Transverse colon (tissue), 4 donors: Measurements from ENCODE around the gene SPATA19. TPM values are rescaled to one million over a fixed set of nuclear protein-coding genes. Genes with fewer than 3 reads are reported as not detected.

Experiments
- DNase-seq: peaks from one replicate; pipeline ENCODE4 v3.0.0-alpha.2; 2019
- H3K27ac ChIP-seq, 4 donors: fragments of 200-600 bp; sonication (generic); 2 replicates each; pipeline ENCODE4 v1.5.1; 2016 to 2018; ENCODE audit warnings: inconsistent platforms in 4 of 4
- H3K27me3 ChIP-seq: fragments of 200-600 bp; sonication (generic); 2 replicates; pipeline ENCODE4 v1.5.1; 2017; ENCODE audit warnings: inconsistent platforms
- H3K36me3 ChIP-seq, 4 donors: fragments of 200-600 bp; sonication (generic); 2 replicates each; pipeline ENCODE4 v1.5.1; 2017 to 2019; ENCODE audit warnings: inconsistent platforms in 4 of 4
- H3K4me1 ChIP-seq, 4 donors: fragments of 200-600 bp; sonication (generic); 2 replicates each; pipeline ENCODE4 v1.5.1; 2017 to 2020; ENCODE audit warnings: inconsistent platforms in 4 of 4
- H3K4me3 ChIP-seq, 4 donors: fragments of 200-600 bp; sonication (generic); 1 replicate in 1 of 4; 2 replicates in 3 of 4; pipeline versions ENCODE4 v1.5.1 to v1.6.1; 2017 to 2019; ENCODE audit warnings: inconsistent platforms in 4 of 4
- H3K9me3 ChIP-seq, 2 donors: fragments of 200-600 bp; sonication (generic); 2 replicates each; pipeline ENCODE4 v1.5.1; 2017 to 2019; ENCODE audit warnings: inconsistent platforms in 2 of 2
- EP300 ChIP-seq: sonication (generic); formaldehyde crosslinking; IDR thresholded peaks from one replicate; pipeline ENCODE4 v1.6.1; 2017; ENCODE audit warnings: antibody characterized with exemption, low read depth
- POLR2A ChIP-seq: fragments of 450-650 bp; IDR thresholded peaks from one replicate; pipeline ENCODE4 v1.6.1; 2016; ENCODE audit warnings: antibody characterized with exemption, mild to moderate bottlenecking, moderate library complexity
- POLR2AphosphoS5 ChIP-seq, 3 donors: sonication (generic); formaldehyde crosslinking; IDR thresholded peaks; one replicate each; pipeline ENCODE4 v1.6.1; 2016; ENCODE audit warnings: antibody characterized with exemption in 3 of 3
- WGBS, 2 donors: methylation state at CpG; one replicate each; pipeline ENCODE4 v1.1.5; 2018; ENCODE audit warnings: low coverage in 1 of 2; 5-methylcytosine and 5-hydroxymethylcytosine counted together
- in situ Hi-C, 4 donors: fragments of 200-750 bp; cut with MboI; loops; one replicate each; pipeline versions ENCODE4 v1.15.0 to v1.15.1; 2017; ENCODE audit warnings: low sequenced_read_pairs in 3 of 4, low pct_ligation_motif_present in 1 of 4, low pct_unique_long_range_greater_than_20kb in 1 of 4
- intact Hi-C: fragments of 100-400 bp; cut with DNase I; formaldehyde crosslinking; loops from one replicate; pipeline ENCODE4 v1.15.1; 2023; ENCODE audit warnings: low total_unique reads
- total RNA-seq, 4 donors: library from RNA; depleted of rRNA; stranded (reverse); fragments of >200 nt; gene quantifications; one replicate each; pipeline ENCODE4 v1.1.0, GENCODE V29; 2016
- TF ChIP-seq, protein P1 (sequence below), 5 experiments: fragments of 200-600 bp in 3 of 5; fragments of 450-650 bp in 2 of 5; sonication (generic) in 3 of 5; IDR thresholded peaks; 1 replicate in 2 of 5; 2 replicates in 3 of 5; pipeline ENCODE4 v1.5.1; 2016 to 2017; ENCODE audit warnings: antibody characterized with exemption in 5 of 5, inconsistent platforms in 3 of 5, mild to moderate bottlenecking in 2 of 5, moderate library complexity in 1 of 5

Gene SPATA19
- total RNA-seq, 4 donors from 2014 or later: not detected

DNA sequence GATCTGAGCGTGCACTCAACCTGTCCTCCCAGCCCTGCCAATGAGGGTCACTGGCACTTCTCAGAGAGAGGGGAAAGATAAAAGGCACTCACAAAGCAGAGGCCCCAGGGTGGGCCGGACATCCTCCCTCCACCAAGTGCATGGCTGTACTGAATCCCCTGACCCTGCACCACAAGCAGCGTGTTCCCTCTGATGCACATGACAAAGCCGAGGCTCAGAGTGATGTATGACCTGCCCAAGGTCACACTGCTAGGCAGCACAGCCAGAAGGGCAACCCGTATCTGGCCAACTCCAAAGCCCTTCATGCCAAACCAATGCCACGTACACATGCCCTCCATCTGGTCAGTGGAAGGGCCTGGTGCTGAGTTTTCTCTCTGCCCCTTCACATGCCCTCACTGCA lies 22.1 kb downstream of the SPATA19 start:
- TF ChIP-seq, protein P1, sequence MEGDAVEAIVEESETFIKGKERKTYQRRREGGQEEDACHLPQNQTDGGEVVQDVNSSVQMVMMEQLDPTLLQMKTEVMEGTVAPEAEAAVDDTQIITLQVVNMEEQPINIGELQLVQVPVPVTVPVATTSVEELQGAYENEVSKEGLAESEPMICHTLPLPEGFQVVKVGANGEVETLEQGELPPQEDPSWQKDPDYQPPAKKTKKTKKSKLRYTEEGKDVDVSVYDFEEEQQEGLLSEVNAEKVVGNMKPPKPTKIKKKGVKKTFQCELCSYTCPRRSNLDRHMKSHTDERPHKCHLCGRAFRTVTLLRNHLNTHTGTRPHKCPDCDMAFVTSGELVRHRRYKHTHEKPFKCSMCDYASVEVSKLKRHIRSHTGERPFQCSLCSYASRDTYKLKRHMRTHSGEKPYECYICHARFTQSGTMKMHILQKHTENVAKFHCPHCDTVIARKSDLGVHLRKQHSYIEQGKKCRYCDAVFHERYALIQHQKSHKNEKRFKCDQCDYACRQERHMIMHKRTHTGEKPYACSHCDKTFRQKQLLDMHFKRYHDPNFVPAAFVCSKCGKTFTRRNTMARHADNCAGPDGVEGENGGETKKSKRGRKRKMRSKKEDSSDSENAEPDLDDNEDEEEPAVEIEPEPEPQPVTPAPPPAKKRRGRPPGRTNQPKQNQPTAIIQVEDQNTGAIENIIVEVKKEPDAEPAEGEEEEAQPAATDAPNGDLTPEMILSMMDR (IDR thresholded peaks at IDR 0.05): no peak
- TF ChIP-seq POLR2A (no peak), POLR2AphosphoS5 (IDR thresholded peaks at IDR 0.05) (no peak), EP300 (no peak)
- Histone ChIP-seq H3K4me3 (no peak overlapping the region), H3K36me3 (no peaks in the 10 kb centered on the region), H3K27me3 (no peaks in the 10 kb centered on the region), H3K4me1 (no peaks in the 10 kb centered on the region), H3K9me3 (no peaks in the 10 kb centered on the region), H3K27ac (no peak overlapping the region)
- 65% methylated on average over 6 of the region's 6 CpGs; no CpG with 5 or more reads in 1 of the 2 donors for WGBS, 2 donors
- DNase-seq: no peak
- intact Hi-C loops (no loop called here), in situ Hi-C loops (loop anchor here in 3 of 4 donors (10.0 to 25.0 kb wide), 2 partner anchors 686 to 688 kb away; no protein-coding TSS in a partner anchor)

DNA sequence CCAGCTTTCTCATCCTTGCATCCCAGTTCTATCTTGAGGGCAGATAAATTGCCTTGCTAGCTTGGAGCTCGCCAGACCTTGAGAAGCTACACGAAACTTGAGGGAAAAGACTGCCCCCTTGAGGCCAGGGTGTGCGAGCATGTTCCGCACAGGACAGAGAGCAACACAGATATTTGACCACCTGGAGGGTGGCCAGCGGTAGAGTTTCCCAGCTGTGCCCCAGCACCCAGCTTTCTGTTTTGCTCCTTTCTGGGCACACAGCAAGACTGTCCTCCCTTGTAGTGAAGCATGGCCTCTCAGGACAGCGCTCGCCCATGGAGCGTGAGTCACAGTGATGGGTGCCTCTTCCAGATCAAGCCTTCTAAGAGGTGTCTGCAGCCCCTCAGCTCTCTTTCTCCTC lies 23.5 kb downstream of the SPATA19 start:
- Histone ChIP-seq H3K27me3 (no peaks in the 10 kb centered on the region), H3K27ac (no peak overlapping the region), H3K36me3 (no peaks in the 10 kb centered on the region), H3K4me3 (no peak overlapping the region), H3K9me3 (no peaks in the 10 kb centered on the region), H3K4me1 (no peaks in the 10 kb centered on the region)
- TF ChIP-seq, protein P1 (IDR thresholded peaks at IDR 0.05): peak; percentile 26 to 53 (median 30)
- no peak for TF ChIP-seq EP300
- DNase-seq: peak; percentile 20
- in situ Hi-C loops (loop anchor here in 3 of 4 donors (10.0 to 25.0 kb wide), 2 partner anchors 684 to 687 kb away; no protein-coding TSS in a partner anchor), intact Hi-C loops (no loop called here)
- 39% methylated on average over 8 of the region's 8 CpGs; no CpG with 5 or more reads in 1 of the 2 donors for WGBS, 2 donors

DNA sequence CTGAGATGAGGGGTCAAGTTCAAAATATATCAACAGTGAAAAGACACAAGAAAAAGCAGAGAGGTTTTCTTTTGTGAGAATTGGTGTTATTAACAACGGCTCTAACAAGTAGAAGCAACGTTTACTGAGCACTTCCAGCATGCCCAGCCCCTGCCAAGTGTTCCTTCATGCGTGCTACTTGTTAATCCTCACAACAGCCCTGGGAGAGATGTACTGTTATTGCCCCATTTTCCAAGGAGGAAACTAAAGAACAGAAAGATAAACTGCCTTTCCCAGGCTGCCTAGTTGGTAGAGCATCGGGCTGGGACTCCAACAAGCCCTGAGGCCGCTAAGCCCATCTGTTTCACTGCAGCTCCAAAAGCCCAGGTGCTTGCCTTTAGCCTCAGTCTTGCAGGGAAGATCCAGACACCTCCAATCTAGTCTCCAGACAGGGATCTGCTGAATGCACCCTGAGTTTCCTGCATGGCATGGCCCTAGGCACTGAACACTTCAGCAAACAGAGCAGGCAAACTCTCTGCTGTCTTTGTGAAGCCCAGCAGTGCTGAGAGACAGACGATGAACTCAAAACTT lies 25.5 kb downstream of the SPATA19 start:
- DNase-seq: no peak
- in situ Hi-C loops (loop anchor here in 3 of 4 donors (10.0 to 25.0 kb wide), 2 partner anchors 683 to 685 kb away; no protein-coding TSS in a partner anchor), intact Hi-C loops (no loop called here)
- H3K27ac ChIP-seq: no peak overlapping the region
- 60 to 79% methylated on average over 3 to 6 of the region's 6 CpGs for WGBS, 2 donors
- no peaks in the 10 kb centered on the region for H3K36me3 ChIP-seq
- no peaks in the 10 kb centered on the region for H3K9me3 ChIP-seq
- H3K4me3 ChIP-seq: no peak overlapping the region
- H3K27me3 ChIP-seq: no peaks in the 10 kb centered on the region
- H3K4me1 ChIP-seq: no peaks in the 10 kb centered on the region
- TF ChIP-seq POLR2A: no peak
- no peak for TF ChIP-seq EP300
- no peak for TF ChIP-seq POLR2AphosphoS5 (IDR thresholded peaks at IDR 0.05)
- TF ChIP-seq, protein P1 (IDR thresholded peaks at IDR 0.05): no peak

DNA sequence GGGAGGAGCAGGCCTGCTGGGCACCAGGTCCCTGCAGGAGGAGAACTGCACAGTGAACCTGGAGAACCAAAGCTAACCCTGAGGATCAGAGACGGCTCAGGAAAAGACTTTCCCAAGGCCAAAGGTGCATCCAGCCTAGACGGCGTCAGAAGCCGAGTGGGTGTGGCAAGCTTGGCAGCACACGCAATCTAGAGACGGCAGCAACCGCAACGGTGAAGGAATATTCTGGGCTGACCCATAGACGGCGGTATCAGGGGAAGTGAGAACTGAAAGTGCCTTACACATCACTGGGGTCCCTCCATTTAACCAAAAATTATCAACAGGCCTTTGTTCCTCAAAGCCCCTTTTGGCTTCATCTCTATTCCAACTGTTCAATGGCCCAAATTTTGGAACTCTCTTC lies 26.2 kb downstream of the SPATA19 start:
- Histone ChIP-seq H3K4me3 (no peak overlapping the region), H3K27me3 (no peaks in the 10 kb centered on the region), H3K9me3 (no peaks in the 10 kb centered on the region), H3K36me3 (no peaks in the 10 kb centered on the region), H3K4me1 (no peaks in the 10 kb centered on the region), H3K27ac (no peak overlapping the region)
- WGBS, 2 donors: 85 to 86% methylated on average over 7 to 10 of the region's 10 CpGs
- TF ChIP-seq EP300 (no peak), POLR2AphosphoS5 (IDR thresholded peaks at IDR 0.05) (no peak), POLR2A (no peak)
- TF ChIP-seq, protein P1 (IDR thresholded peaks at IDR 0.05): no peak
- in situ Hi-C loops: loop anchor here in 1 of 4 donors (25.0 kb wide), 1 partner anchor 682 kb away; no protein-coding TSS in a partner anchor
- DNase-seq: no peak
- intact Hi-C loops: no loop called here
